CD4-positive, alpha-beta T cell (primary cell): Measurements from ENCODE around the gene CGB8. TPM values are rescaled to one million over a fixed set of nuclear protein-coding genes. Genes with fewer than 3 reads are reported as not detected.
"Not testable (repeated sequence)": the region's sequence is repeated elsewhere in the genome, so short reads cannot be mapped to it uniquely, and the experiment has no call there.

ENCODE experiments used
- ATAC-seq: fragments of 200-7000 bp; cut with Tn5 transposase; one replicate; pipeline ENCODE4 v1.10.0; 2022; ENCODE audit warnings: mild to moderate bottlenecking; ENCODE audit not compliant: poor library complexity
- CTCF ChIA-PET: fragments of 350-600 bp; sonication (Branson Sonifier 250); formaldehyde crosslinking; loops from one replicate; lab custom pipeline; 2021; ENCODE audit warnings: antibody characterized with exemption, inconsistent platforms; lab: Charles Lee
- POLR2A ChIA-PET: fragments of 350-600 bp; sonication (Branson Sonifier 250); formaldehyde crosslinking; loops from one replicate; lab custom pipeline; 2021; ENCODE audit warnings: antibody characterized with exemption, inconsistent platforms; lab: Charles Lee
- DNase-seq, 14 experiments: peaks; one replicate each; pipeline ENCODE4 v3.0.0-alpha.2; 2013 to 2020; ENCODE audit warnings: mixed read lengths in 2 of 14
- H3K27ac ChIP-seq, 2 donors: one replicate each; pipeline versions ENCODE4 v1.5.1 to v1.7.0; 2013; ENCODE audit warnings: low read length in 2 of 2, low read depth in 1 of 2, mild to moderate bottlenecking in 1 of 2
- H3K27me3 ChIP-seq, 2 experiments: 1 replicate in 1 of 2; 2 replicates in 1 of 2; pipeline versions ENCODE4 v1.6.1 to v1.7.0; 2013; ENCODE audit warnings: low read length in 2 of 2, control low read depth in 1 of 2, mild to moderate bottlenecking in 1 of 2, moderate library complexity in 1 of 2; ENCODE audit not compliant: insufficient read depth in 2 of 2, control insufficient read depth in 1 of 2
- H3K36me3 ChIP-seq: one replicate; pipeline ENCODE4 v1.6.1; 2013; ENCODE audit warnings: low read length, control low read depth; ENCODE audit not compliant: insufficient read depth
- H3K4me1 ChIP-seq: one replicate; pipeline ENCODE4 v1.6.1; 2013; ENCODE audit warnings: low read length, control low read depth; ENCODE audit not compliant: insufficient read depth
- H3K4me3 ChIP-seq: one replicate; pipeline ENCODE4 v1.5.1; 2013; ENCODE audit warnings: mild to moderate bottlenecking, low read length, moderate library complexity
- H3K9me3 ChIP-seq, 2 experiments: 1 replicate in 1 of 2; 2 replicates in 1 of 2; pipeline versions ENCODE4 v1.6.1 to v1.7.0; 2013; ENCODE audit warnings: low read length in 2 of 2, mild to moderate bottlenecking in 2 of 2, control low read depth in 1 of 2, moderate library complexity in 1 of 2; ENCODE audit not compliant: control insufficient read depth in 1 of 2, insufficient read depth in 1 of 2
- H3K27ac Mint-ChIP-seq: one replicate; pipeline ENCODE4 v1.8.0; 2020; ENCODE audit warnings: mixed read lengths
- H3K27me3 Mint-ChIP-seq: one replicate; pipeline ENCODE4 v1.8.0; 2021; ENCODE audit warnings: mixed read lengths
- H3K36me3 Mint-ChIP-seq: one replicate; pipeline ENCODE4 v1.8.0; 2021; ENCODE audit warnings: low read depth, mixed read lengths
- H3K4me1 Mint-ChIP-seq: one replicate; pipeline ENCODE4 v1.8.0; 2021; ENCODE audit warnings: low read depth, mixed read lengths
- H3K4me3 Mint-ChIP-seq: one replicate; pipeline ENCODE4 v1.8.0; 2020; ENCODE audit warnings: mild to moderate bottlenecking, mixed read lengths
- H3K9me3 Mint-ChIP-seq: one replicate; pipeline ENCODE4 v1.8.0; 2020; ENCODE audit warnings: mixed read lengths
- CTCF ChIP-seq: fragments of 200-600 bp; IDR thresholded peaks from one replicate; pipeline ENCODE4 v1.8.0; 2022; ENCODE audit warnings: antibody characterized with exemption, mild to moderate bottlenecking
- intact Hi-C, 2 experiments: fragments of 100-400 bp; cut with DNase I in 1 of 2; cut with micrococcal nuclease in 1 of 2; formaldehyde crosslinking; loops; one replicate each; pipeline versions ENCODE4 v1.15.1 to v1.9.0; 2023 to 2025; cut with DNase I, micrococcal nuclease
- total RNA-seq, 174 experiments: library from RNA in 2 of 174; stranded (reverse) in 2 of 174; gene quantifications; one replicate each; pipeline ENCODE4 v1.2.3 and lab custom pipeline; 2021 to 2026

CGB8 gene
- total RNA-seq, 2 experiments from 2014 or later = not detected

GRCh38 chr19:49081273-49081672 lies 32.4 kb upstream of the CGB8 start:
- no peak for DNase-seq
- Mint-ChIP-seq H3K4me3 (no peak overlapping the region), H3K27me3 (peaks cover 14% of the 10 kb centered on the region), H3K9me3 (no peaks in the 10 kb centered on the region), H3K4me1 (peaks cover 14% of the 10 kb centered on the region), H3K36me3 (peaks cover 16% of the 10 kb centered on the region), H3K27ac (no peak overlapping the region)
- TF ChIP-seq CTCF = no peak
- no peak overlapping the region for H3K4me3 ChIP-seq
- intact Hi-C loops = loop anchor here in 1 of 2 experiments (5.0 to 10.0 kb wide), 3 partner anchors 84 to 1724 kb away; partner anchors contain the start of gene RPL13A
- peaks cover 2 to 3% of the 10 kb centered on the region in 2 experiments for H3K27me3 ChIP-seq
- H3K27ac ChIP-seq = no peak overlapping the region
- no peaks in the 10 kb centered on the region for H3K9me3 ChIP-seq
- ChIA-PET CTCF (no interaction called here), POLR2A (no interaction called here)
- H3K4me1 ChIP-seq = peaks cover 16% of the 10 kb centered on the region
- no peaks in the 10 kb centered on the region for H3K36me3 ChIP-seq
- no peak for ATAC-seq

- H3K4me3 ChIP-seq = no peak overlapping the region
- Mint-ChIP-seq H3K4me1 (peaks cover 8% of the 10 kb centered on the region), H3K27ac (no peak overlapping the region), H3K4me3 (no peak overlapping the region), H3K9me3 (no peaks in the 10 kb centered on the region), H3K36me3 (peaks cover 7% of the 10 kb centered on the region), H3K27me3 (peaks cover 23% of the 10 kb centered on the region)
- ChIA-PET POLR2A (no interaction called here), CTCF (no interaction called here)
- H3K27ac ChIP-seq = no peak overlapping the region
- intact Hi-C loops = loop anchor here in 1 of 2 experiments (5.0 to 10.0 kb wide), 3 partner anchors 83 to 1724 kb away; partner anchors contain the start of gene RPL13A
- no peak for TF ChIP-seq CTCF
- DNase-seq (no peak), ATAC-seq (no peak)
- peaks cover 8% of the 10 kb centered on the region for H3K4me1 ChIP-seq
- no peaks in the 10 kb centered on the region for H3K9me3 ChIP-seq
- H3K27me3 ChIP-seq = peaks cover 4 to 6% of the 10 kb centered on the region in 2 experiments
- no peaks in the 10 kb centered on the region for H3K36me3 ChIP-seq
Measured at GRCh38 chr19:49080392-49080791, 31.5 kb upstream of the CGB8 start.

GRCh38 chr19:49074869-49075268 lies 26.0 kb upstream of the CGB8 start:
- ATAC-seq = not testable (repeated sequence)

More at GRCh38 chr19:49074869-49075268, 26.0 kb upstream of the CGB8 start:
- H3K36me3 ChIP-seq, POLR2A ChIA-PET, H3K4me1 ChIP-seq, H3K4me3 Mint-ChIP-seq, H3K36me3 Mint-ChIP-seq, H3K9me3 Mint-ChIP-seq, intact Hi-C loops, H3K27ac Mint-ChIP-seq, H3K4me3 ChIP-seq, H3K27ac ChIP-seq: not testable (repeated sequence)
- peak in 2 of 14 experiments; percentile 26 to 33 for DNase-seq
- Mint-ChIP-seq H3K27me3 (peaks cover 59% of the 10 kb centered on the region), H3K4me1 (peaks cover 11% of the 10 kb centered on the region)
- TF ChIP-seq CTCF = peak; percentile 40
- H3K9me3 ChIP-seq = peaks cover 0 to 21% of the 10 kb centered on the region in 2 experiments
- CTCF ChIA-PET = interaction anchor here (1.1 to 1.7 kb wide), 2 partner anchors 39 to 81 kb away, joined by 3 to 5 read pairs; partner anchors contain the start of genes GYS1, LIN7B and RUVBL2
- peaks cover 25 to 39% of the 10 kb centered on the region in 2 experiments for H3K27me3 ChIP-seq
